ENCODE results near the gene DTNBP1.

DTNBP1 gene

DNA sequence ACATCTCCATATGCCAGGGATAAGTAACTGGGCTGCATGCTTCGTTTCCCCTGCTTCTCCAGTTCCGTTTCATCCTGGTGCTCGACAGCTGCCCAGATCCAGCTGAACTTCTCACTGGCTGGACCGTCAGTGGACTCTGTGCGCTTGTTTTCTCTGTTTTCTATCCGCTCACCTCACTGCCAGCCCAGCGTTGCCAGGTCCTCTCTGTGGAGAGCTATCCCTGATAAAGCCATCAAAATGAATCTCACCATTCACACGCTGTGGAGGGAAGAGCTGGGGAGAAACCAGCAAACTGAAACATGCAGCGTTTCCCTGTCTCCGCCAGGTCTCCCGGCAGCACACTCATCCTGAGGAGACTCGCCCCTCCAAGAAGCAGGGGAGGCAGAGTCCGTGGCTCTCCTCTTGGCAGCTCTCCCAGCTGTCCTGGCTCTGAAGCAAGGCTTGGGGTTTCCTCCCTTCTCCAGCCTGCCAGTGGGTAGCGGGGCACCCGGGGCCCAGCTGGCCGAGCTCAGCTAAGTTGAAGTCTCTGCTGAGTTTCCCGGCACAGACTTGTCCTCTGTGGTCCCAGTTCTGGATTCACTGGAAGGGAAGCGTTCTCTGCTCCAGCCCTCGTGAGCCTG lies 160.9 kb downstream of the DTNBP1 start:
- DNase-seq (ENCODE audit: low read depth): no peak

DNA sequence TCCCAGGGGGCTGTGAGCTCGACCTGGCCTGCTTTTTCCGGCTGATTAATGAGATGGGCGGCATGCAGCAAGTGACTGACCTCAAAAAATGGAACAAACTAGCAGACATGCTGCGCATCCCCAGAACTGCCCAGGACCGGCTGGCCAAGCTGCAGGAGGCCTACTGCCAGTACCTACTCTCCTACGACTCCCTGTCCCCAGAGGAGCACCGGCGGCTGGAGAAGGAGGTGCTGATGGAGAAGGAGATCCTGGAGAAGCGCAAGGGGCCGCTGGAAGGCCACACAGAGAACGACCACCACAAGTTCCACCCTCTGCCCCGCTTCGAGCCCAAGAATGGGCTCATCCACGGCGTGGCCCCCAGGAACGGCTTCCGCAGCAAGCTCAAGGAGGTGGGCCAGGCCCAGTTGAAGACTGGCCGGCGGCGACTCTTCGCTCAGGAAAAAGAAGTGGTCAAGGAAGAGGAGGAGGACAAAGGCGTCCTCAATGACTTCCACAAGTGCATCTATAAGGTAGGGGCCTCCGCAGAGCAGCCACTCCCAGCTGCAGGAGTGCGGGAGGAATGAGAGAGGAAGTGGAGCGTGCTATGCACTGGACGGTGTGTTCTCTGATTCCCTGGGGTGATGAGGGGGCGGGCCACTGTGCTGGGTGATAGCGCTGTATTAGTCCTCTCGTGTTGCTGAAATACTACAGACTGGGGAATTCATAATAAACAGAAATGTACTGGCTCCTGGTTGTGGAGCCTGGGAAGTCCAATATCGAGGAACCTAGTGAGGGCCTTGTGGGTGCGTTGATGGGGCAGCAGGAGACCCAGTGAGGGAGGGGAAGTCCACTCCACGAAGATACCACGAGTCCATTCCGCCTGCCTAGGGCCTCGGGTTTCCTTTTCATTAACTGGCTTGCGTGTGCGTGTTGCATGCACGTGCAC lies 161.7 kb downstream of the DTNBP1 start:
- DNase-seq (ENCODE audit: low read depth): no peak

GRCh38 chr6:15500078-15500740 lies 162.6 kb downstream of the DTNBP1 start:
- no peak for DNase-seq (ENCODE audit: low read depth)

- DNase-seq (ENCODE audit: low read depth): no peak
Measured at GRCh38 chr6:15499591-15499990, 163.2 kb downstream of the DTNBP1 start.

DNA sequence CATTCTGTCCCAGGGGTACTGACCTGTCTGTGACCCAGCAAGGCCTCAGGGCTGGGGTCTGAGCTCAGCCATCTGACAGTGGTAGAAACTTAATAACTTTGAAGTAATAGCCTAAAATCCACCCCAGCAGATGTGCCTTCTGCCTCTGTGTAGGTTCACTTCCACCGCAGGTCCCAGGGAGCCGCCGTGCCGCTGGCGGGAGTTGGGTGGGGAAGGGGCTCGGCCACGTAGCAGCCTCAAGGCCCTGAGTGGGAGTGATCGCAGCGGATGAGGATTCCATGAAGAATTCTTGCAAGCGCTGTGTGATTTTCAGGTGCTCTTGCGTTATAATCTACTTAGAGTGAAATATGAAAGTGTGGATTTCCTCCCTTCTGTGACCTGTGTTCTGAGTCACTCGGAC lies 163.7 kb downstream of the DTNBP1 start:
- no peak for DNase-seq (ENCODE audit: low read depth)

GRCh38 chr6:15498640-15499039 lies 164.2 kb downstream of the DTNBP1 start:
- no peak for DNase-seq (ENCODE audit: low read depth)

DNA sequence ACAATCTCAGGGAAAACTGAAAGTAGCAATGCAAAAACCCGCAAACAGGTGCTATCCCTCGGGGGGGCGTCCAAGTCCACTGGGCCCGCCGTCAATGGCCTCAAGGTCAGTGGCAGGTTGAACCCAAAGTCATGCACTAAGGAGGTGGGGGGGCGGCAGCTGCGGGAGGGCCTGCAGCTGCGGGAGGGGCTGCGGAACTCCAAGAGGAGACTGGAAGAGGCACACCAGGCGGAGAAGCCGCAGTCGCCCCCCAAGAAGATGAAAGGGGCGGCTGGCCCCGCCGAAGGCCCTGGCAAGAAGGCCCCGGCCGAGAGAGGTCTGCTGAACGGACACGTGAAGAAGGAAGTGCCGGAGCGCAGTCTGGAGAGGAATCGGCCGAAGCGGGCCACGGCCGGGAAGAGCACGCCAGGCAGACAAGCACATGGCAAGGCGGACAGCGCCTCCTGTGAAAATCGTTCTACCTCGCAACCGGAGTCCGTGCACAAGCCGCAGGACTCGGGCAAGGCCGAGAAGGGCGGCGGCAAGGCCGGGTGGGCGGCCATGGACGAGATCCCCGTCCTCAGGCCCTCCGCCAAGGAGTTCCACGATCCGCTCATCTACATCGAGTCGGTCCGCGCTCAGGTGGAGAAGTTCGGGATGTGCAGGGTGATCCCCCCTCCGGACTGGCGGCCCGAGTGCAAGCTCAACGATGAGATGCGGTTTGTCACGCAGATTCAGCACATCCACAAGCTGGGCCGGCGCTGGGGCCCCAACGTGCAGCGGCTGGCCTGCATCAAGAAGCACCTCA lies 166.3 kb downstream of the DTNBP1 start:
- no peak for DNase-seq (ENCODE audit: low read depth)

DNA sequence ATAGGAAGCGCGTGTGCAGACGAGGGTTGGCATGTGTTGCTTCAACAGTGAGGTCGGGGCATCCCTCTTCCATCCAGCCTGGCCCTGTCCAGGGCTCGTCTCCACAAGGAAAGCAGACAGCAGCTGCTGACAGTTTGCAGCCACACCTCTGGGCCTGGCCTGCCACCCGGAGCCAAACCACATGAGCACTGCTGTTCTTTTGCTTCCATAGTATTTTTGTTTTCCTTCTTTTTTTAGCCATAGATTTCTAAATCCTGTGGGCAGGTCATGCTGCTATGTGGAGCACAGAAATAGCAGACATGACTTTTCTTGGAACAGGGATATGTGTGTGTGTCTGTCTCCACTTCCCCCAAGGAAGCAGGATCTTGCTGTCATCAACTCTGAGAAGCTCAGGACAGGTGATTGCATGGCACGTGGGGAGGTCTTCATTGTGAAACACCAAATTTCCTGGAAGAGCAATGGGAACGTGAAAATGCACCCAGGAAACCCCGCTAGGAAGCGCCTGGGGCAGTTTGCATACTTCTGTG lies 167.4 kb downstream of the DTNBP1 start:
- no peak for DNase-seq (ENCODE audit: low read depth)

GRCh38 chr6:15493437-15494168 lies 169.2 kb downstream of the DTNBP1 start:
- peak; percentile 28 for DNase-seq (ENCODE audit: low read depth)

- DNase-seq (ENCODE audit: low read depth): no peak
Measured at GRCh38 chr6:15491986-15492269, 170.9 kb downstream of the DTNBP1 start.

GRCh38 chr6:15491255-15491985 lies 171.4 kb downstream of the DTNBP1 start:
- DNase-seq (ENCODE audit: low read depth): peak; percentile 72

- no peak for DNase-seq (ENCODE audit: low read depth)
Measured at GRCh38 chr6:15490242-15491100, 172.4 kb downstream of the DTNBP1 start.

GRCh38 chr6:15489261-15489962 lies 173.4 kb downstream of the DTNBP1 start:
- DNase-seq (ENCODE audit: low read depth): no peak

GRCh38 chr6:15487262-15487661 lies 175.6 kb downstream of the DTNBP1 start:
- no peak for DNase-seq (ENCODE audit: low read depth)

DNA sequence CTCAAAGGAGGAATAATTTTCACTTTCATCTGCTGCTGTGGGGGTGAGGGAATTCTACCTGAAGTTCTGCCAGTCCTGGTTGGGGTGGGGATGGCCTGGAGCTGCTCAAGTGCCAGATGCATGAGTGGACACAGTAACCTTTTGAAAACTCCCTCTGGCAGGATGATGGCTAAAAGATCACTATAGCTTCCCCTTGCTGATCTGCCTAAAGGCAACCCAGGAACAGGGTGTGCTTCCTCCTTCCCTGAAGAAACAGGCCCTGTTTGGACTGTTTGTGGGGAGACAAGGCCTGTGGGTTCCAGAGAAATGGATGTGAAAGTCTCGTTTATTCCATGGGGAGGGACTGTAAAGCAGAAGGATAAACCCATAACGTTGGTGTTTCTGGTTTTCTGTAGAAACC lies 176.9 kb downstream of the DTNBP1 start:
- DNase-seq (ENCODE audit: low read depth): no peak

DNA sequence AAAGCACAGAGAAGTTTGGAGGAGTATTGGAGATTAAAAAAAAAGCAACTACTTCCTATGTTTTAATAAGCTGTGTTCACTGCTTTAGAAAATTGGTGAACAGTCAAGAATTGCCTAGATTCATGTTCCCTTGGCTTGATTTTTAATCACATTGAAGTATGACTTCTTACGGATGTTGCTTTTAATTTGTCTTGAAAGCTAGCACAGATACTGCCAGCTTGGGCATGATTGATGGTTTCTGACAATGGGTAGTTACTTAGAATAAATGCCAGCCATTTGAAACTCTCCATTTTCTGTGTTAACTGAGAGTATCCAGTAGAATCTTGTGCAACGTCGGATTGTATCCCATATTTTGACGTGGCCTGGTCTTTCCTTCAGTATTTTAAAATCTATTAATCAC lies 178.0 kb downstream of the DTNBP1 start:
- DNase-seq (ENCODE audit: low read depth): no peak

- DNase-seq (ENCODE audit: low read depth): no peak
Measured at GRCh38 chr6:15484140-15484539, 178.7 kb downstream of the DTNBP1 start.

GRCh38 chr6:15483060-15483459 lies 179.8 kb downstream of the DTNBP1 start:
- no peak for DNase-seq (ENCODE audit: low read depth)
